ENCODE results near the gene PDLIM4. TPM values are rescaled to one million over a fixed set of nuclear protein-coding genes. Genes with fewer than 3 reads are reported as not detected.

Gene PDLIM4
- 2.0 TPM for total RNA-seq

GRCh38 chr5:132257131-132258101 is at the start of gene PDLIM4:
PDLIM4 (plus strand) TSS chr5:132257696; CDS start chr5:132257735, 39 bp downstream.
- FAIRE-seq: no peak

GRCh38 chr5:132207778-132208177 is 49.7 kb upstream of the PDLIM4 start:
- no peak for DNase-seq (ENCODE audit: low spot score in 2 of 2)

More at GRCh38 chr5:132257131-132258101, at the start of gene PDLIM4:
- DNase-seq (ENCODE audit: low spot score in 2 of 2): peak in 1 of 2 donors; percentile 41

GRCh38 chr5:132209131-132209530 is 48.4 kb upstream of the PDLIM4 start:
- DNase-seq (ENCODE audit: low spot score in 2 of 2) (no peak), FAIRE-seq (no peak)

More at GRCh38 chr5:132207778-132208177, 49.7 kb upstream of the PDLIM4 start:
- no peak for FAIRE-seq

GRCh38 chr5:132209901-132210545 is 47.5 kb upstream of the PDLIM4 start:
- FAIRE-seq (no peak), DNase-seq (ENCODE audit: low spot score in 2 of 2) (no peak)

GRCh38 chr5:132210944-132211343 is 46.6 kb upstream of the PDLIM4 start:
- FAIRE-seq: no peak
- DNase-seq (ENCODE audit: low spot score in 2 of 2): no peak

GRCh38 chr5:132211787-132212186 is 45.7 kb upstream of the PDLIM4 start:
- no peak for DNase-seq (ENCODE audit: low spot score in 2 of 2)
- no peak for FAIRE-seq

GRCh38 chr5:132213666-132214065 is 43.8 kb upstream of the PDLIM4 start:
- no peak for DNase-seq (ENCODE audit: low spot score in 2 of 2)
- no peak for FAIRE-seq

GRCh38 chr5:132214491-132214890 is 43.0 kb upstream of the PDLIM4 start:
- no peak for FAIRE-seq
- DNase-seq (ENCODE audit: low spot score in 2 of 2): no peak

- DNase-seq (ENCODE audit: low spot score in 2 of 2): peak; percentile 31 to 69
- FAIRE-seq: no peak
Observed at GRCh38 chr5:132215329-132215728, 42.2 kb upstream of the PDLIM4 start.

- no peak for DNase-seq (ENCODE audit: low spot score in 2 of 2)
- no peak for FAIRE-seq
Observed at GRCh38 chr5:132218321-132218720, 39.2 kb upstream of the PDLIM4 start.

GRCh38 chr5:132219289-132219970 is 38.1 kb upstream of the PDLIM4 start:
- DNase-seq (ENCODE audit: low spot score in 2 of 2) (no peak), FAIRE-seq (no peak)

- no peak for FAIRE-seq
Observed at GRCh38 chr5:132219981-132220380, 37.5 kb upstream of the PDLIM4 start.

GRCh38 chr5:132220491-132220890 is 37.0 kb upstream of the PDLIM4 start:
- FAIRE-seq (no peak), DNase-seq (ENCODE audit: low spot score in 2 of 2) (no peak)

More at GRCh38 chr5:132219981-132220380, 37.5 kb upstream of the PDLIM4 start:
- DNase-seq (ENCODE audit: low spot score in 2 of 2): no peak

- FAIRE-seq: no peak
- peak in 1 of 2 donors; percentile 28 for DNase-seq (ENCODE audit: low spot score in 2 of 2)
Observed at GRCh38 chr5:132221781-132222648, 35.5 kb upstream of the PDLIM4 start.

- FAIRE-seq: no peak
- DNase-seq (ENCODE audit: low spot score in 2 of 2): no peak
Observed at GRCh38 chr5:132222649-132223038, 34.9 kb upstream of the PDLIM4 start.

GRCh38 chr5:132223861-132224260 is 33.6 kb upstream of the PDLIM4 start:
- no peak for FAIRE-seq
- no peak for DNase-seq (ENCODE audit: low spot score in 2 of 2)

GRCh38 chr5:132224716-132225115 is 32.8 kb upstream of the PDLIM4 start:
- DNase-seq (ENCODE audit: low spot score in 2 of 2) (no peak), FAIRE-seq (no peak)

- peak in 1 of 2 donors; percentile 50 for DNase-seq (ENCODE audit: low spot score in 2 of 2)
- no peak for FAIRE-seq
Observed at GRCh38 chr5:132225165-132226032, 32.1 kb upstream of the PDLIM4 start.

All from frontal cortex (tissue), 4 donors.